ENCODE measurements around the gene NPHP1. TPM values are rescaled to one million over a fixed set of nuclear protein-coding genes. Genes with fewer than 3 reads are reported as not detected.
"Not testable (repeated sequence)": the region's sequence is repeated elsewhere in the genome, so short reads cannot be mapped to it uniquely, and the experiment has no call there.

NPHP1 gene
- total RNA-seq, 1 donor from 2014 or later = 11.5 TPM

GRCh38 chr2:110157153-110157793 is 47.5 kb downstream of the NPHP1 start:
- Histone ChIP-seq H3K4me3 (ENCODE audit: low read length in 3 of 3) (no peak overlapping the region), H3K9me3 (ENCODE audit: control insufficient read depth in 3 of 3, low read length in 3 of 3) (no peaks in the 10 kb centered on the region), H3K36me3 (ENCODE audit: control insufficient read depth in 3 of 3, insufficient read depth in 3 of 3, low read length in 3 of 3) (peaks cover 4 to 46% (median 33%) of the 10 kb centered on the region in 3 donors), H3K9ac (ENCODE audit: low read depth in 1 of 3, low read length in 3 of 3) (no peak overlapping the region), H3K27me3 (ENCODE audit: control insufficient read depth in 3 of 3, insufficient read depth in 3 of 3, low read length in 3 of 3) (no peaks in the 10 kb centered on the region), H3K4me1 (ENCODE audit: control insufficient read depth in 3 of 3, insufficient read depth in 3 of 3, low read length in 3 of 3) (no peaks in the 10 kb centered on the region), H3K27ac (ENCODE audit: low read depth, low read length) (no peak overlapping the region)

DNA sequence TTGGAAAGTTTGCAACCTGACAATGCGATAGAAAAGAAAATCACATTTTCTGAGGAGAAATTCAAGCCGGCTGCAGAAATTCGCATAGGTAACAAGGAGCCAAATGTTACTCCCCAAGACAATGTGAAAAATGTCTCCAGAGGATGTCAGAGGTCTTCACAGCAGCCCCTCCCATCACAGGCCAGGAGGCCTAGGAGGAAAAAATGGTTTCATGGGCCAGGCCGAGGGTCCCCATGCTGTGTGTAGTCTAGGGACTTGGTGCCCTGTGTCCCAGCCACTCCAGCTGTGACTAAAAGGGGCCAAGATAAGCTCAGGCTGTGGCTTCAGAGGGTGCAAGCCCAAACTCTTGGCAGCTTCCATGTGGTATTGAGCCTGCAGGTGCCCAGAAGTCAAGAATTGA is 50.0 kb downstream of the NPHP1 start:
- H3K27me3 ChIP-seq (ENCODE audit: control insufficient read depth in 3 of 3, insufficient read depth in 3 of 3, low read length in 3 of 3); H3K4me3 ChIP-seq (ENCODE audit: low read length in 3 of 3); H3K27ac ChIP-seq (ENCODE audit: low read depth, low read length); H3K9ac ChIP-seq (ENCODE audit: low read depth in 1 of 3, low read length in 3 of 3); H3K9me3 ChIP-seq (ENCODE audit: control insufficient read depth in 3 of 3, low read length in 3 of 3); H3K4me1 ChIP-seq (ENCODE audit: control insufficient read depth in 3 of 3, insufficient read depth in 3 of 3, low read length in 3 of 3): not testable (repeated sequence)
- peaks cover 0 to 35% (median 19%) of the 10 kb centered on the region in 3 donors for H3K36me3 ChIP-seq (ENCODE audit: control insufficient read depth in 3 of 3, insufficient read depth in 3 of 3, low read length in 3 of 3)

DNA sequence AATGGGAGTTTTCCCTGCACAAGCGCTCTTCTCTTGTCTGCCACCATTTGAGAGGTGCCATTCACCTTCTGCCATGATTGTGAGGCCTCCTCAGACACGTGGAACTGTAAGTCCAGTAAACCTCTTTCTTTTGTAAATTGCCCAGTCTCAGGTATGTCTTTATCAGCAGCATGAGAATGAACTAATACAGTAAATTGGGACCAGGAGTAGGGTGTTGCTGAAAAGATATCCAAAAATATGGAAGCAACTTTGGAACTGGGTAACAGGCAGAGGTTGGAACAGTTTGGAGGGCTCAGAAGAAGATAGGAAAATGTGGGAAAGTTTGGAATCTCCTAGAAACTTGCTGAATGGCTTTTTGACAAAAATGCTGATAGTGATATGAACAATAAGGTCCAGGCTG is 50.6 kb downstream of the NPHP1 start:
- H3K27ac ChIP-seq (ENCODE audit: low read depth, low read length); H3K4me3 ChIP-seq (ENCODE audit: low read length in 3 of 3); H3K9me3 ChIP-seq (ENCODE audit: control insufficient read depth in 3 of 3, low read length in 3 of 3); H3K27me3 ChIP-seq (ENCODE audit: control insufficient read depth in 3 of 3, insufficient read depth in 3 of 3, low read length in 3 of 3); H3K9ac ChIP-seq (ENCODE audit: low read depth in 1 of 3, low read length in 3 of 3); H3K4me1 ChIP-seq (ENCODE audit: control insufficient read depth in 3 of 3, insufficient read depth in 3 of 3, low read length in 3 of 3): not testable (repeated sequence)
- peaks cover 5 to 37% (median 22%) of the 10 kb centered on the region in 3 donors for H3K36me3 ChIP-seq (ENCODE audit: control insufficient read depth in 3 of 3, insufficient read depth in 3 of 3, low read length in 3 of 3)

DNA sequence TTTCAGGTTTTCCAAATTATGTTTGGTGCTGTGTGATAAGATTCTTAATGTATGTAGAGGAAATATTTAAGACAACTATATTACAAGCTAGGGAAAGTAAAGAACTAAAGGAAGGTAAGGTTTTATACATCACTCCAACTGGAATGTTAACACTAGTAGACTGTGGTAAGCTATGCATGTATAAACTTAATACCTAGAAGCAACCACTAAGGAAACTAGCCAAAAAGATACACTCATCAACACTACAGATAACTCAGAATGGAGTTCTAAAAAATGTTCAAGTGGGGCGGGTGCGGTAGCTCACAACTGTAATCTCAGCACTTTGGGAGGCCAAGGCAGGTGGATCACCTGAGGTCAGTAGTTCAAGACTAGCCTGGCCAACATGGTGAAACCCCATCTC is 51.4 kb downstream of the NPHP1 start:
- H3K27ac ChIP-seq (ENCODE audit: low read depth, low read length) = no peak overlapping the region
- H3K4me1 ChIP-seq (ENCODE audit: control insufficient read depth in 3 of 3, insufficient read depth in 3 of 3, low read length in 3 of 3) = no peaks in the 10 kb centered on the region
- peaks cover 6 to 34% (median 21%) of the 10 kb centered on the region in 3 donors for H3K36me3 ChIP-seq (ENCODE audit: control insufficient read depth in 3 of 3, insufficient read depth in 3 of 3, low read length in 3 of 3)
- no peak overlapping the region for H3K4me3 ChIP-seq (ENCODE audit: low read length in 3 of 3)
- no peak overlapping the region for H3K9ac ChIP-seq (ENCODE audit: low read depth in 1 of 3, low read length in 3 of 3)
- no peaks in the 10 kb centered on the region for H3K27me3 ChIP-seq (ENCODE audit: control insufficient read depth in 3 of 3, insufficient read depth in 3 of 3, low read length in 3 of 3)
- no peaks in the 10 kb centered on the region for H3K9me3 ChIP-seq (ENCODE audit: control insufficient read depth in 3 of 3, low read length in 3 of 3)

DNA sequence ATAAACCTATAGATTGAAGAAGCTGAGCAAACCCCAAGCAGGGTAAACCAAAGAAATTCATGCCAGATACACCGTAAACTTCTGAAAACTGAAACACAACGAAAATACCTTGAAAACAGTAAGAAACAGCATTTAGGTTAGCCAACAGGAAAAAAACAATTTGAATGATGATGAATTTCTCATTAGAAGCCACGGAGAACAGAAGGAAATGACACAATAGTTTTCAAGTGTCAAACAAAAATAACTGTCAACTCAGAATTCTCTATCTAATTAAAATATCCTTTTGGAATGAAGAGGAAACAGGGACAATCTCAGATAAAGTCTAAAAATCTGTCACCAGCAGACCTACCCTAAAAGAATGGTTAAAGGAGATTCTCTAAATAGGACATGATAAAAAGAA is 51.9 kb downstream of the NPHP1 start:
- H3K27me3 ChIP-seq (ENCODE audit: control insufficient read depth in 3 of 3, insufficient read depth in 3 of 3, low read length in 3 of 3) = no peaks in the 10 kb centered on the region
- no peak overlapping the region for H3K27ac ChIP-seq (ENCODE audit: low read depth, low read length)
- no peak overlapping the region for H3K4me3 ChIP-seq (ENCODE audit: low read length in 3 of 3)
- no peak overlapping the region for H3K9ac ChIP-seq (ENCODE audit: low read depth in 1 of 3, low read length in 3 of 3)
- no peaks in the 10 kb centered on the region for H3K9me3 ChIP-seq (ENCODE audit: control insufficient read depth in 3 of 3, low read length in 3 of 3)
- no peaks in the 10 kb centered on the region for H3K4me1 ChIP-seq (ENCODE audit: control insufficient read depth in 3 of 3, insufficient read depth in 3 of 3, low read length in 3 of 3)
- peaks cover 6 to 33% (median 17%) of the 10 kb centered on the region in 3 donors for H3K36me3 ChIP-seq (ENCODE audit: control insufficient read depth in 3 of 3, insufficient read depth in 3 of 3, low read length in 3 of 3)

- peaks cover 11 to 39% (median 18%) of the 10 kb centered on the region in 3 donors for H3K36me3 ChIP-seq (ENCODE audit: control insufficient read depth in 3 of 3, insufficient read depth in 3 of 3, low read length in 3 of 3)
- H3K27ac ChIP-seq (ENCODE audit: low read depth, low read length) = no peak overlapping the region
- H3K27me3 ChIP-seq (ENCODE audit: control insufficient read depth in 3 of 3, insufficient read depth in 3 of 3, low read length in 3 of 3) = no peaks in the 10 kb centered on the region
- H3K9me3 ChIP-seq (ENCODE audit: control insufficient read depth in 3 of 3, low read length in 3 of 3) = no peaks in the 10 kb centered on the region
- H3K9ac ChIP-seq (ENCODE audit: low read depth in 1 of 3, low read length in 3 of 3) = no peak overlapping the region
- no peak overlapping the region for H3K4me3 ChIP-seq (ENCODE audit: low read length in 3 of 3)
- no peaks in the 10 kb centered on the region for H3K4me1 ChIP-seq (ENCODE audit: control insufficient read depth in 3 of 3, insufficient read depth in 3 of 3, low read length in 3 of 3)
These were observed 55.2 kb downstream of the NPHP1 start for GRCh38 chr2:110149330-110150220.

DNA sequence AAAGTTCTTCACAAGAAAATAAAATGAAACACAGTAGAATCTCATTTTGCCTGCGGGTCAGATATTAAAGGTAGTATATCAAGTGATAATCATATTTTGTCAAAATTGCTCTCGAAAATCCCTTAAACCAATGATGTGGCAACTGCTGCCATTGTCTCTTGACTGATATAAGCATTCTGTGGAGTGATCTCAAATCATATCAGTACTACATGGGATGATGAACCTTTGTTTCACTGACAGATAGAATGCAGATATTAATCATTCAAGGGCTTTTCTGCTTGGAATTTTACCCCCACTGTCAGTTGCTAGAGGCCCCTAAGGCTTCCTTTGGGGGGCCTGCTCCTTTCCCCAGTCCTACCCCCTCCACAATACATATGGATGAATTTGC is 57.9 kb downstream of the NPHP1 start:
- peaks cover 25 to 55% (median 35%) of the 10 kb centered on the region in 3 donors for H3K36me3 ChIP-seq (ENCODE audit: control insufficient read depth in 3 of 3, insufficient read depth in 3 of 3, low read length in 3 of 3)
- H3K27ac ChIP-seq (ENCODE audit: low read depth, low read length) = no peak overlapping the region
- H3K4me1 ChIP-seq (ENCODE audit: control insufficient read depth in 3 of 3, insufficient read depth in 3 of 3, low read length in 3 of 3) = no peaks in the 10 kb centered on the region
- no peak overlapping the region for H3K9ac ChIP-seq (ENCODE audit: low read depth in 1 of 3, low read length in 3 of 3)
- no peaks in the 10 kb centered on the region for H3K27me3 ChIP-seq (ENCODE audit: control insufficient read depth in 3 of 3, insufficient read depth in 3 of 3, low read length in 3 of 3)
- H3K4me3 ChIP-seq (ENCODE audit: low read length in 3 of 3) = no peak overlapping the region
- H3K9me3 ChIP-seq (ENCODE audit: control insufficient read depth in 3 of 3, low read length in 3 of 3) = no peaks in the 10 kb centered on the region

GRCh38 chr2:110146183-110146944 is 58.4 kb downstream of the NPHP1 start:
- no peak overlapping the region for H3K9ac ChIP-seq (ENCODE audit: low read depth in 1 of 3, low read length in 3 of 3)
- no peaks in the 10 kb centered on the region for H3K27me3 ChIP-seq (ENCODE audit: control insufficient read depth in 3 of 3, insufficient read depth in 3 of 3, low read length in 3 of 3)
- no peak overlapping the region for H3K4me3 ChIP-seq (ENCODE audit: low read length in 3 of 3)
- peaks cover 25 to 55% (median 35%) of the 10 kb centered on the region in 3 donors for H3K36me3 ChIP-seq (ENCODE audit: control insufficient read depth in 3 of 3, insufficient read depth in 3 of 3, low read length in 3 of 3)
- H3K27ac ChIP-seq (ENCODE audit: low read depth, low read length) = no peak overlapping the region
- no peaks in the 10 kb centered on the region for H3K9me3 ChIP-seq (ENCODE audit: control insufficient read depth in 3 of 3, low read length in 3 of 3)
- no peaks in the 10 kb centered on the region for H3K4me1 ChIP-seq (ENCODE audit: control insufficient read depth in 3 of 3, insufficient read depth in 3 of 3, low read length in 3 of 3)

DNA sequence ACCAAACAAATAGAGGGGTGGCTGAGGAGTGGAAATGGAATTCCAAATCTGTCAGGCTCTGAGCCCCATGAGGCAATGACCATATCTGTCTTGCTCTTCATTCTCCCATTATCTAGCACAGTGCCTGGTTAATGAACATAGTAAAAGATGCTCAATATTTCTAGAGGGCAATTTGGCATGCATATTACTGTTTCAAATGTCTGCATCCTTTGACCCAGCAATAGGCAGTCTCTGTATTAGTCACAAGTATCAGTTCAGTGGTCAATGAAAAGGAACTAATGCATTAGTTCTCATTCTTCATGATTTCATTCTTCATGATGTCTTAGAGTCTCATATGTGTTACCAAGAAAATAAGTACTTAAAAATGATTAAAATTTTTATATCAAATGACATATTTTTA is 60.8 kb downstream of the NPHP1 start:
- Histone ChIP-seq H3K27me3 (ENCODE audit: control insufficient read depth in 3 of 3, insufficient read depth in 3 of 3, low read length in 3 of 3) (no peaks in the 10 kb centered on the region), H3K4me1 (ENCODE audit: control insufficient read depth in 3 of 3, insufficient read depth in 3 of 3, low read length in 3 of 3) (peaks cover 0 to 3% (median 0%) of the 10 kb centered on the region in 3 donors), H3K4me3 (ENCODE audit: low read length in 3 of 3) (no peak overlapping the region), H3K9me3 (ENCODE audit: control insufficient read depth in 3 of 3, low read length in 3 of 3) (no peaks in the 10 kb centered on the region), H3K9ac (ENCODE audit: low read depth in 1 of 3, low read length in 3 of 3) (no peak overlapping the region), H3K36me3 (ENCODE audit: control insufficient read depth in 3 of 3, insufficient read depth in 3 of 3, low read length in 3 of 3) (peaks cover 33 to 54% (median 42%) of the 10 kb centered on the region in 3 donors), H3K27ac (ENCODE audit: low read depth, low read length) (no peak overlapping the region)

Data from skeletal muscle tissue (tissue), 4 donors.